Measurements from ENCODE around the gene NKTR. TPM values are rescaled to one million over a fixed set of nuclear protein-coding genes. Genes with fewer than 3 reads are reported as not detected.

The NKTR gene
- total RNA-seq, 6 donors from 2014 or later = 53.7 to 231 (median 103) TPM

DNA sequence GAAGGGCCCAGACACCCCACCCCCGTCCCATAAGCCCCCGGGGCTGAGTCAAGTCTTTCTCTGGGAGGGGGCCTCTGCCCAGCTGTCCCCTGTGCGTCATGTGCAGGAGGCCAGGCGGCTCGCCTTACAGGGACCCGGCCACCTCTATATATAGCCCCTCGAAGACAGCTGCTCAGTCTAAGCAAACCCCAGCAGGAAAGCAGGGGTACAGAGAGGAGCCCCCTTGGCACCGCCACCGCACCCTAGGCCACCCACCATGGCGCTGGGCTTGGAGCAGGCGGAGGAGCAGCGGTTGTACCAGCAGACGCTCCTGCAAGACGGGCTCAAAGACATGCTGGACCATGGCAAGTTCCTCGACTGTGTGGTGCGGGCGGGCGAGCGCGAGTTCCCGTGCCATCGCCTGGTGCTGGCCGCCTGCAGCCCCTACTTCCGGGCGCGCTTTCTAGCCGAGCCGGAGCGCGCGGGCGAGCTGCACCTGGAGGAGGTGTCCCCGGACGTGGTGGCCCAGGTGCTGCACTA is 84.9 kb downstream of the NKTR start, which contains the start of gene KLHL40:
Gene KLHL40 (plus strand): TSS at position 175 of the 519 bp plus-strand sequence. CDS start 82 bp downstream, at position 257.
- DNase-seq (peak in 1 of 2 donors; percentile 84), ATAC-seq (ENCODE audit: low FRiP score in 2 of 2) (no peak)
- 40 to 50% methylated on average over 2 to 34 of the region's 34 CpGs for WGBS, 2 donors
- TF ChIP-seq POLR2A (IDR thresholded peaks at IDR 0.05) = no peak
- TF ChIP-seq, protein P1, sequence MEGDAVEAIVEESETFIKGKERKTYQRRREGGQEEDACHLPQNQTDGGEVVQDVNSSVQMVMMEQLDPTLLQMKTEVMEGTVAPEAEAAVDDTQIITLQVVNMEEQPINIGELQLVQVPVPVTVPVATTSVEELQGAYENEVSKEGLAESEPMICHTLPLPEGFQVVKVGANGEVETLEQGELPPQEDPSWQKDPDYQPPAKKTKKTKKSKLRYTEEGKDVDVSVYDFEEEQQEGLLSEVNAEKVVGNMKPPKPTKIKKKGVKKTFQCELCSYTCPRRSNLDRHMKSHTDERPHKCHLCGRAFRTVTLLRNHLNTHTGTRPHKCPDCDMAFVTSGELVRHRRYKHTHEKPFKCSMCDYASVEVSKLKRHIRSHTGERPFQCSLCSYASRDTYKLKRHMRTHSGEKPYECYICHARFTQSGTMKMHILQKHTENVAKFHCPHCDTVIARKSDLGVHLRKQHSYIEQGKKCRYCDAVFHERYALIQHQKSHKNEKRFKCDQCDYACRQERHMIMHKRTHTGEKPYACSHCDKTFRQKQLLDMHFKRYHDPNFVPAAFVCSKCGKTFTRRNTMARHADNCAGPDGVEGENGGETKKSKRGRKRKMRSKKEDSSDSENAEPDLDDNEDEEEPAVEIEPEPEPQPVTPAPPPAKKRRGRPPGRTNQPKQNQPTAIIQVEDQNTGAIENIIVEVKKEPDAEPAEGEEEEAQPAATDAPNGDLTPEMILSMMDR (IDR thresholded peaks at IDR 0.05) = no peak
- TF ChIP-seq POLR2AphosphoS5 (IDR thresholded peaks at IDR 0.05) = no peak
- TF ChIP-seq EP300 (IDR thresholded peaks at IDR 0.05) = no peak
- Histone ChIP-seq H3K36me3 (no peaks in the 10 kb centered on the region), H3K27me3 (peaks cover 0 to 12% (median 0%) of the 10 kb centered on the region in 4 donors), H3K4me1 (peaks cover 0 to 11% (median 9%) of the 10 kb centered on the region in 4 donors), H3K9me3 (no peaks in the 10 kb centered on the region), H3K4me3 (peak within 1 kb of the TSS in 1 of 4 donors; percentile 21), H3K27ac (no peak within 1 kb of the TSS)

GRCh38 chr3:42685891-42686820 is 85.7 kb downstream of the NKTR start:
- H3K27ac ChIP-seq = no peak overlapping the region
- peaks cover 0 to 11% (median 9%) of the 10 kb centered on the region in 4 donors for H3K4me1 ChIP-seq
- no peak for DNase-seq
- H3K9me3 ChIP-seq = no peaks in the 10 kb centered on the region
- ATAC-seq (ENCODE audit: low FRiP score in 2 of 2) = no peak
- H3K4me3 ChIP-seq = peak overlapping the region in 1 of 4 donors; percentile 21
- no peaks in the 10 kb centered on the region for H3K36me3 ChIP-seq
- WGBS, 2 donors = 42 to 61% methylated on average over 54 to 57 of the region's 80 CpGs
- TF ChIP-seq POLR2A (IDR thresholded peaks at IDR 0.05) (no peak), EP300 (IDR thresholded peaks at IDR 0.05) (no peak), POLR2AphosphoS5 (IDR thresholded peaks at IDR 0.05) (no peak)
- TF ChIP-seq, protein P1 (IDR thresholded peaks at IDR 0.05) = no peak
- H3K27me3 ChIP-seq = peaks cover 0 to 12% (median 0%) of the 10 kb centered on the region in 4 donors

DNA sequence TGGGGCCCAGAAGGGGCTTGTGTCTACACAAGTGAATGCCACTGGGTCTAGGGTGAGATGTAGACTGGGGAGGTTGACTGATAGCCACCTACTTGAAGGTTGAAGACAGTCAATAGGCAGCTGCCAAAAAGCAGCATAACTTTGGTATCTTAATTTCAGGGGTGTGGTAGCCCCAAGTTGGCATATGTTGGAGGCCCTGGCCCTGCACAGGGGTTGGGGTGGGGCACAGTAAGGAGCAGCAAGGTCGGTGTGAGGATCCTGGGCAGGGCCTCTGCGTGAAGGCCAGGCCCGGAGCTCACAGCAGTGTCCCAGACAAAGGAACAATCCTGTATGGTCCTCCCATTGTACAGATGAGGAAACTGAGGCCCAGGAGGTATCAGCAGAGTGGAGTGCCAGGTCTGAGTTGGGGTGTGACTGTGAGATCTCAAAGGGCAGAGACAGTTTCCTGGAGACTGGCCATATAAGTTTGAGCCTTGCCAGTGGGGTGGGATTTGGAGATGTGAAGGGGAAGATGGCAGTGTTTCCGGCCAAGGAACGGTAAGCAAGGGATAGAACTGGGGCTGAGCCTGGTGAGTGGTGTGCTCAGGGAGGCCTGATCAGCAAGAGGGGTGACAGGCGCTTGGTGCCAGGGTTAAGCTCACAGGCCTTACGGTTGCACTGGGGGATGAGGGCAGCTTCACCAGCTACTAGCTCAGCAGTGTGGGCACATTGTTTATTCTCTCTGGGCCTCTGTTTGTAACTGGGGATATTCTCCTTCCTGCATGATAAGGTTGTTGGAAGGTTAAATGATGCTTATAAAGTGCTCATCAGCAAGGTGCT is 86.6 kb downstream of the NKTR start:
- no peak overlapping the region for H3K4me3 ChIP-seq
- DNase-seq (no peak), ATAC-seq (ENCODE audit: low FRiP score in 2 of 2) (no peak)
- TF ChIP-seq POLR2A (IDR thresholded peaks at IDR 0.05) (no peak), POLR2AphosphoS5 (IDR thresholded peaks at IDR 0.05) (no peak), EP300 (IDR thresholded peaks at IDR 0.05) (no peak)
- TF ChIP-seq, protein P1 (IDR thresholded peaks at IDR 0.05) = no peak
- H3K27me3 ChIP-seq = peaks cover 0 to 12% (median 0%) of the 10 kb centered on the region in 4 donors
- no peak overlapping the region for H3K27ac ChIP-seq
- H3K9me3 ChIP-seq = no peaks in the 10 kb centered on the region
- H3K36me3 ChIP-seq = no peaks in the 10 kb centered on the region
- WGBS, 2 donors = 77 to 90% methylated on average over 7 of the region's 7 CpGs
- peaks cover 0 to 11% (median 9%) of the 10 kb centered on the region in 4 donors for H3K4me1 ChIP-seq

- 93 to 94% methylated on average over 13 to 15 of the region's 15 CpGs for WGBS, 2 donors
- no peak overlapping the region for H3K27ac ChIP-seq
- H3K27me3 ChIP-seq = peaks cover 0 to 12% (median 0%) of the 10 kb centered on the region in 4 donors
- H3K4me3 ChIP-seq = no peak overlapping the region
- H3K9me3 ChIP-seq = no peaks in the 10 kb centered on the region
- H3K4me1 ChIP-seq = peaks cover 0 to 11% (median 9%) of the 10 kb centered on the region in 4 donors
- no peaks in the 10 kb centered on the region for H3K36me3 ChIP-seq
- DNase-seq (peak in 1 of 2 donors; percentile 66), ATAC-seq (ENCODE audit: low FRiP score in 2 of 2) (no peak)
- TF ChIP-seq POLR2AphosphoS5 (IDR thresholded peaks at IDR 0.05) = no peak
- TF ChIP-seq EP300 (IDR thresholded peaks at IDR 0.05) = no peak
- TF ChIP-seq, protein P1 (IDR thresholded peaks at IDR 0.05) = no peak
- no peak for TF ChIP-seq POLR2A (IDR thresholded peaks at IDR 0.05)
These were observed 87.5 kb downstream of the NKTR start for GRCh38 chr3:42688016-42688415.

Measured in upper lobe of left lung (tissue), 6 donors.